PFSK-1 (cell line): ENCODE results near the gene TMEM138.

Experiments used
- FOXP2 ChIP-seq: optimal IDR thresholded peaks from 2 replicates; pipeline ENCODE3; 2011; ENCODE audit warnings: borderline replicate concordance, control low read depth, inconsistent platforms; ENCODE audit not compliant: insufficient read depth; ENCODE audit errors: extremely low read length, extremely low read depth
- POLR2AphosphoS5 ChIP-seq: IDR thresholded peaks from 2 replicates; pipeline ENCODE4 v1.6.1; 2012; ENCODE audit warnings: low read depth, mild to moderate bottlenecking, control low read depth, low read length, moderate library complexity
- SIN3A ChIP-seq: IDR thresholded peaks from 2 replicates; pipeline ENCODE4 v1.6.1; 2012; ENCODE audit warnings: mild to moderate bottlenecking, low read length, moderate library complexity, borderline replicate concordance; ENCODE audit not compliant: insufficient read depth
- TAF1 ChIP-seq: IDR thresholded peaks from 2 replicates; pipeline ENCODE4 v1.6.1; 2012; ENCODE audit warnings: low read length, control low read depth, borderline replicate concordance; ENCODE audit not compliant: insufficient read depth
- TF ChIP-seq, protein P1 (sequence below), 2 experiments: IDR thresholded peaks; 2 replicates each; pipeline versions ENCODE4 v1.6.1 to v1.8.0; 2011 to 2012; ENCODE audit warnings: low read depth in 2 of 2, low read length in 2 of 2, control low read depth in 1 of 2, inconsistent platforms in 1 of 2, mild to moderate bottlenecking in 1 of 2, moderate library complexity in 1 of 2; ENCODE audit not compliant: insufficient read depth in 1 of 2

Gene TMEM138

DNA sequence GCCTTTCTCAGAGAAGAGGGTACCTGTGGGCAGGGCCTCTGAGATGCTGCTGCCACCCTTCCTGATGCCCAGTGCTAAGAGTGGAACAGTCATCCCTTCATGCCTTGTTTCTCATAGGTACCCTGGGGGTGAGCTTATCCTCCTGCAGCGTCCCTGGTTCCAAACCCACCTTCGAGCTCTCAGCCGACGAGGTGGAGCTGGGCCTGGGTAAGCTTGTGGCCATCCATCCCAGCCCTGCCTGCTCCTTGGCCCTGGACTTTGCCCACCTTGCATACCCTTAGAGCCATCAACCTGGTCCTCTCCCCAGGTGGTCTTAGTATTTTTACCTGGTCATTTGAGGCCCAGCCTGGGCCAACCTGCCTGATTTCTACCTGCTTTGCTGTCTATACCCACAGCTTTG, 20.5 kb upstream of the TMEM138 start:
- TF ChIP-seq TAF1 (no peak), SIN3A (no peak)
- TF ChIP-seq, protein P1, sequence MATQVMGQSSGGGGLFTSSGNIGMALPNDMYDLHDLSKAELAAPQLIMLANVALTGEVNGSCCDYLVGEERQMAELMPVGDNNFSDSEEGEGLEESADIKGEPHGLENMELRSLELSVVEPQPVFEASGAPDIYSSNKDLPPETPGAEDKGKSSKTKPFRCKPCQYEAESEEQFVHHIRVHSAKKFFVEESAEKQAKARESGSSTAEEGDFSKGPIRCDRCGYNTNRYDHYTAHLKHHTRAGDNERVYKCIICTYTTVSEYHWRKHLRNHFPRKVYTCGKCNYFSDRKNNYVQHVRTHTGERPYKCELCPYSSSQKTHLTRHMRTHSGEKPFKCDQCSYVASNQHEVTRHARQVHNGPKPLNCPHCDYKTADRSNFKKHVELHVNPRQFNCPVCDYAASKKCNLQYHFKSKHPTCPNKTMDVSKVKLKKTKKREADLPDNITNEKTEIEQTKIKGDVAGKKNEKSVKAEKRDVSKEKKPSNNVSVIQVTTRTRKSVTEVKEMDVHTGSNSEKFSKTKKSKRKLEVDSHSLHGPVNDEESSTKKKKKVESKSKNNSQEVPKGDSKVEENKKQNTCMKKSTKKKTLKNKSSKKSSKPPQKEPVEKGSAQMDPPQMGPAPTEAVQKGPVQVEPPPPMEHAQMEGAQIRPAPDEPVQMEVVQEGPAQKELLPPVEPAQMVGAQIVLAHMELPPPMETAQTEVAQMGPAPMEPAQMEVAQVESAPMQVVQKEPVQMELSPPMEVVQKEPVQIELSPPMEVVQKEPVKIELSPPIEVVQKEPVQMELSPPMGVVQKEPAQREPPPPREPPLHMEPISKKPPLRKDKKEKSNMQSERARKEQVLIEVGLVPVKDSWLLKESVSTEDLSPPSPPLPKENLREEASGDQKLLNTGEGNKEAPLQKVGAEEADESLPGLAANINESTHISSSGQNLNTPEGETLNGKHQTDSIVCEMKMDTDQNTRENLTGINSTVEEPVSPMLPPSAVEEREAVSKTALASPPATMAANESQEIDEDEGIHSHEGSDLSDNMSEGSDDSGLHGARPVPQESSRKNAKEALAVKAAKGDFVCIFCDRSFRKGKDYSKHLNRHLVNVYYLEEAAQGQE (IDR thresholded peaks at IDR 0.05; ENCODE audit: insufficient read depth in 1 of 2, low read depth in 2 of 2, low read length in 2 of 2): no peak

GRCh38 chr11:61342207-61342803, 19.9 kb upstream of the TMEM138 start:
- TF ChIP-seq, protein P1 (IDR thresholded peaks at IDR 0.05; ENCODE audit: insufficient read depth in 1 of 2, low read depth in 2 of 2, low read length in 2 of 2): no peak
- TF ChIP-seq FOXP2: no peak
- no peak for TF ChIP-seq TAF1
- TF ChIP-seq SIN3A: no peak
- TF ChIP-seq POLR2AphosphoS5: no peak

GRCh38 chr11:61343792-61344745, 18.1 kb upstream of the TMEM138 start:
- TF ChIP-seq, protein P1 (IDR thresholded peaks at IDR 0.05; ENCODE audit: insufficient read depth in 1 of 2, low read depth in 2 of 2, low read length in 2 of 2): no peak
- TF ChIP-seq SIN3A: no peak
- TF ChIP-seq TAF1: no peak
- TF ChIP-seq POLR2AphosphoS5: no peak
- TF ChIP-seq FOXP2: no peak

DNA sequence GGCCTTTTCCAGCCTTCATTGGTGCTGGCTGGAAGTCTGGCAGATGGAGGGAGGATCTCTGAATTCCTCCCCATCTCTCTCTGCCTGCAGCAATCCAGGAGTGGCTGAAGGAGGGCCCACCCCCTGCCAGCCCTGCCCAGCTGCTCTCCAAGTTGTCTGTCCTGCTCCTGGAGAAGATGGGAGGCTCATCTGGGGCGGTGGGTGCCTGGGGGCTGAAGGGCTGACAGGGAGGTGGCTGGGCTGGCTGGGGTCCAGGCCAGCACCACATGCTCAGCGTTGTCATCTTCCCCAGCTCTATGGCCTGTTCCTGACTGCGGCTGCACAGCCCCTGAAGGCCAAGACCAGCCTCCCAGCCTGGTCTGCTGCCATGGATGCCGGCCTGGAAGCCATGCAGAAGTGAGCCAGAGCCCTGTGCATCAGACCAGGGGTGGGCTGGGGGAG, 17.0 kb upstream of the TMEM138 start:
- TF ChIP-seq POLR2AphosphoS5: no peak
- no peak for TF ChIP-seq FOXP2
- no peak for TF ChIP-seq SIN3A
- TF ChIP-seq, protein P1 (IDR thresholded peaks at IDR 0.05; ENCODE audit: insufficient read depth in 1 of 2, low read depth in 2 of 2, low read length in 2 of 2): no peak
- no peak for TF ChIP-seq TAF1
